Spleen (tissue), 11 donors: Measurements from ENCODE around the gene FPGS. TPM values are rescaled to one million over a fixed set of nuclear protein-coding genes. Genes with fewer than 3 reads are reported as not detected.

ENCODE experiments used
- DNase-seq: peaks from one replicate; pipeline ENCODE4 v3.0.0-alpha.2; 2020
- H3K27ac ChIP-seq, 8 donors: fragments of 200-600 bp; sonication (generic) in 7 of 8; 1 replicate in 4 of 8; 2 replicates in 4 of 8; pipeline versions ENCODE4 v1.5.0 to v1.8.0; 2016 to 2021; ENCODE audit warnings: inconsistent platforms in 4 of 8, mild to moderate bottlenecking in 4 of 8, moderate library complexity in 1 of 8
- H3K27me3 ChIP-seq, 7 donors: fragments of 200-600 bp; sonication (generic) in 6 of 7; replicated peaks in 1 of 7; 1 replicate in 4 of 7; 2 replicates in 3 of 7; pipeline versions ENCODE4 v1.5.0 to v1.8.0; 2016 to 2021; ENCODE audit warnings: inconsistent platforms in 3 of 7, mild to moderate bottlenecking in 1 of 7
- H3K36me3 ChIP-seq, 6 donors: fragments of 200-600 bp; sonication (generic) in 5 of 6; 1 replicate in 4 of 6; 2 replicates in 2 of 6; pipeline versions ENCODE4 v1.5.0 to v1.8.0; 2016 to 2021; ENCODE audit warnings: inconsistent platforms in 2 of 6
- H3K4me1 ChIP-seq, 6 donors: fragments of 200-600 bp; sonication (generic) in 5 of 6; 1 replicate in 3 of 6; 2 replicates in 3 of 6; pipeline versions ENCODE4 v1.5.0 to v1.8.0; 2016 to 2021; ENCODE audit warnings: inconsistent platforms in 3 of 6
- H3K4me3 ChIP-seq, 8 donors: fragments of 200-600 bp; sonication (generic) in 7 of 8; 1 replicate in 4 of 8; 2 replicates in 4 of 8; pipeline versions ENCODE4 v1.5.0 to v1.8.0; 2016 to 2021; ENCODE audit warnings: inconsistent platforms in 4 of 8, mild to moderate bottlenecking in 4 of 8, moderate library complexity in 2 of 8
- H3K9me3 ChIP-seq, 8 donors: fragments of 200-600 bp; sonication (generic) in 7 of 8; 1 replicate in 4 of 8; 2 replicates in 4 of 8; pipeline versions ENCODE4 v1.5.0 to v1.8.0; 2016 to 2021; ENCODE audit warnings: inconsistent platforms in 4 of 8
- CTCF ChIP-seq, 11 experiments: fragments of 200-600 bp in 7 of 11; fragments of 450-650 bp in 4 of 11; sonication (generic) in 4 of 11; IDR thresholded peaks in 8 of 11; conservative IDR thresholded peaks in 3 of 11; 1 replicate in 7 of 11; 2 replicates in 4 of 11; pipeline versions ENCODE4 v1.4.0 to v1.8.0; 2016 to 2021; ENCODE audit warnings: antibody characterized with exemption in 11 of 11, inconsistent platforms in 4 of 11, mild to moderate bottlenecking in 1 of 11
- POLR2A ChIP-seq, 3 donors: fragments of 450-650 bp; IDR thresholded peaks; one replicate each; pipeline ENCODE4 v1.5.1; 2017; ENCODE audit warnings: antibody characterized with exemption in 3 of 3, mild to moderate bottlenecking in 1 of 3
- POLR2AphosphoS5 ChIP-seq, 3 donors: sonication (generic); formaldehyde crosslinking; IDR thresholded peaks; one replicate each; pipeline ENCODE4 v1.5.1; 2017; ENCODE audit warnings: antibody characterized with exemption in 3 of 3
- WGBS, 5 donors: extraction: QIAGEN DNeasy Blood & Tissue Kit in 3 of 5; methylation state at CpG; one replicate each; pipeline versions ENCODE4 v1.1.5 to v1.1.7; 2013 to 2018; 5-methylcytosine and 5-hydroxymethylcytosine counted together
- intact Hi-C: fragments of 100-400 bp; cut with DNase I; formaldehyde crosslinking; loops from one replicate; pipeline ENCODE4 v1.15.0; 2023; ENCODE audit warnings: low total_unique reads
- polyA plus RNA-seq, 3 donors: library from polyadenylated mRNA; stranded (reverse); fragments of 200-250 nt; gene quantifications; one replicate each; pipeline ENCODE4 v1.2.1, GENCODE V29; 2013
- total RNA-seq, 7 donors: library from RNA; depleted of rRNA in 3 of 7; stranded (reverse); fragments of >200 nt in 3 of 7; fragmentation: NEBNext Ultra II Directional in 4 of 7; extraction: Animal tissue kit (Norgen Biotek cat#: 25700) in 4 of 7; gene quantifications; one replicate each; pipeline versions ENCODE4 v1.1.0 to v1.2.1, GENCODE V29; 2016 to 2021
- donor health status: healthy with polysubstance abuse.
- donor health status: DM: no; HTN: no; CAD: no; lungs with moderate emphysema.
- donor health status: DM: no; HTN: no; CAD: no.
- donor health status: Bipolar disorder and iron deficiency.
- donor health status: healthy.
- donor health status: DM: no; HTN: no; CAD: no.
- donor health status: DM: yes; HTN: yes; CAD: no.

FPGS gene
- total and polyA plus RNA-seq, 10 donors = 33.3 to 94.6 (median 66.4) TPM

- peak overlapping the region in 2 of 8 donors; percentile 30 to 91 for H3K27ac ChIP-seq
- H3K36me3 ChIP-seq = peaks cover 0 to 41% (median 22%) of the 10 kb centered on the region in 6 donors
- H3K4me1 ChIP-seq = peaks cover 23 to 99% (median 76%) of the 10 kb centered on the region in 6 donors
Measured at GRCh38 chr9:127773981-127774380, 28.7 kb upstream of the FPGS start.

GRCh38 chr9:127776195-127776923 lies 26.3 kb upstream of the FPGS start:
- intact Hi-C loops = no loop called here
- Histone ChIP-seq H3K4me1 (peaks cover 23 to 99% (median 75%) of the 10 kb centered on the region in 6 donors), H3K9me3 (no peaks in the 10 kb centered on the region), H3K4me3 (peak overlapping the region; percentile 48 to 83 (median 61)), H3K27ac (peak overlapping the region; percentile 33 to 99 (median 92)), H3K36me3 (peaks cover 0 to 38% (median 22%) of the 10 kb centered on the region in 6 donors), H3K27me3 (no peaks in the 10 kb centered on the region)
- TF ChIP-seq CTCF (IDR thresholded peaks at IDR 0.05 in 8 of 11, conservative IDR thresholded peaks at IDR 0.05 in 3 of 11) (peak in 2 of 11 experiments; percentile 13 to 14), POLR2A (IDR thresholded peaks at IDR 0.05) (no peak), POLR2AphosphoS5 (IDR thresholded peaks at IDR 0.05) (peak; percentile 53 to 60 (median 58))
- 17 to 31% (median 22%) methylated on average over 7 to 15 of the region's 15 CpGs for WGBS, 5 donors
- peak; percentile 93 for DNase-seq

More at GRCh38 chr9:127773981-127774380, 28.7 kb upstream of the FPGS start:
- Histone ChIP-seq H3K9me3 (no peaks in the 10 kb centered on the region), H3K4me3 (no peak overlapping the region), H3K27me3 (no peaks in the 10 kb centered on the region)
- TF ChIP-seq CTCF (IDR thresholded peaks at IDR 0.05 in 8 of 11, conservative IDR thresholded peaks at IDR 0.05 in 3 of 11) = no peak
- TF ChIP-seq POLR2AphosphoS5 (IDR thresholded peaks at IDR 0.05) = no peak
- TF ChIP-seq POLR2A (IDR thresholded peaks at IDR 0.05) = no peak
- intact Hi-C loops = no loop called here
- peak; percentile 75 for DNase-seq
- WGBS, 5 donors = 94 to 96% (median 94%) methylated on average over 6 to 10 of the region's 10 CpGs

GRCh38 chr9:127776924-127777289 lies 25.8 kb upstream of the FPGS start:
- H3K27ac ChIP-seq = peak overlapping the region; percentile 33 to 99 (median 92)
- TF ChIP-seq POLR2A (IDR thresholded peaks at IDR 0.05) = no peak
- no peak for TF ChIP-seq POLR2AphosphoS5 (IDR thresholded peaks at IDR 0.05)
- no peak for TF ChIP-seq CTCF (IDR thresholded peaks at IDR 0.05 in 8 of 11, conservative IDR thresholded peaks at IDR 0.05 in 3 of 11)

GRCh38 chr9:127777368-127777980 lies 25.2 kb upstream of the FPGS start:
- TF ChIP-seq CTCF (IDR thresholded peaks at IDR 0.05 in 8 of 11, conservative IDR thresholded peaks at IDR 0.05 in 3 of 11) (no peak), POLR2A (IDR thresholded peaks at IDR 0.05) (no peak), POLR2AphosphoS5 (IDR thresholded peaks at IDR 0.05) (no peak)
- peaks cover 26 to 99% (median 77%) of the 10 kb centered on the region in 6 donors for H3K4me1 ChIP-seq
- intact Hi-C loops = no loop called here
- H3K4me3 ChIP-seq = peak overlapping the region; percentile 48 to 83 (median 61)
- 24 to 33% (median 28%) methylated on average over 17 to 18 of the region's 18 CpGs for WGBS, 5 donors
- H3K36me3 ChIP-seq = peaks cover 0 to 29% (median 19%) of the 10 kb centered on the region in 6 donors
- DNase-seq = peak; percentile 83
- H3K27ac ChIP-seq = peak overlapping the region; percentile 88 to 99 (median 95)
- H3K27me3 ChIP-seq = no peaks in the 10 kb centered on the region
- H3K9me3 ChIP-seq = no peaks in the 10 kb centered on the region

More at GRCh38 chr9:127776924-127777289, 25.8 kb upstream of the FPGS start:
- no peak for DNase-seq
- H3K36me3 ChIP-seq = peaks cover 0 to 34% (median 22%) of the 10 kb centered on the region in 6 donors
- H3K4me1 ChIP-seq = peaks cover 23 to 99% (median 75%) of the 10 kb centered on the region in 6 donors
- H3K4me3 ChIP-seq = peak overlapping the region; percentile 48 to 83 (median 61)
- no peaks in the 10 kb centered on the region for H3K9me3 ChIP-seq
- intact Hi-C loops = no loop called here
- no peaks in the 10 kb centered on the region for H3K27me3 ChIP-seq
- WGBS, 5 donors = 8 to 50% (median 22%) methylated on average over 5 of the region's 5 CpGs
